T-helper 2 cell (primary cell): ENCODE data around the gene DMPK.
A peak's percentile ranks its signal among the peaks of the same experiment; 100 is the strongest.
"Not testable (repeated sequence)": the region's sequence is repeated elsewhere in the genome, so short reads cannot be mapped to it uniquely, and the experiment has no call there.

Experiments
- DNase-seq, 5 experiments: peaks; one replicate each; pipeline versions ENCODE4 v3.0.0 to v3.0.0-alpha.2; 2012 to 2022

DMPK gene

GRCh38 chr19:45767881-45768654, 14.2 kb downstream of the DMPK start:
- peak in 1 of 5 experiments; percentile 38 for DNase-seq

- no peak for DNase-seq
Observed at GRCh38 chr19:45767410-45767880, 14.8 kb downstream of the DMPK start.

GRCh38 chr19:45766869-45767346, 15.4 kb downstream of the DMPK start:
- DNase-seq, result no peak

- DNase-seq, result no peak
Observed at GRCh38 chr19:45766296-45766868, 15.9 kb downstream of the DMPK start.

- DNase-seq, result no peak
Observed at GRCh38 chr19:45765702-45766295, 16.5 kb downstream of the DMPK start.

GRCh38 chr19:45764945-45765701, 17.2 kb downstream of the DMPK start:
- no peak for DNase-seq

- DNase-seq, result no peak
Observed at GRCh38 chr19:45764475-45764874, 17.8 kb downstream of the DMPK start.

- no peak for DNase-seq
Observed at GRCh38 chr19:45763691-45764294, 18.5 kb downstream of the DMPK start.

GRCh38 chr19:45762870-45763631, 19.2 kb downstream of the DMPK start:
- DNase-seq, result no peak

- DNase-seq, result no peak
Observed at GRCh38 chr19:45761714-45762113, 20.6 kb downstream of the DMPK start.

- DNase-seq, result no peak
Observed at GRCh38 chr19:45758921-45759320, 23.4 kb downstream of the DMPK start.

GRCh38 chr19:45757695-45758094, 24.6 kb downstream of the DMPK start:
- no peak for DNase-seq

GRCh38 chr19:45754323-45754722, 28.0 kb downstream of the DMPK start:
- DNase-seq, result no peak

GRCh38 chr19:45753548-45753947, 28.7 kb downstream of the DMPK start:
- no peak for DNase-seq

- no peak for DNase-seq
Observed at GRCh38 chr19:45752639-45753038, 29.7 kb downstream of the DMPK start.

GRCh38 chr19:45751483-45751882, 30.8 kb downstream of the DMPK start:
- not testable (repeated sequence) for DNase-seq

GRCh38 chr19:45747513-45747912, 34.8 kb downstream of the DMPK start:
- DNase-seq, result no peak

- no peak for DNase-seq
Observed at GRCh38 chr19:45746866-45747265, 35.4 kb downstream of the DMPK start.

GRCh38 chr19:45745606-45746005, 36.7 kb downstream of the DMPK start:
- DNase-seq, result no peak

GRCh38 chr19:45742969-45743368, 39.3 kb downstream of the DMPK start:
- no peak for DNase-seq

GRCh38 chr19:45739498-45740439, 42.5 kb downstream of the DMPK start:
- no peak for DNase-seq
